Measurements from ENCODE around the gene CDC42BPA.

GRCh38 chr1:226940029-226940805 lies 378.1 kb downstream of the CDC42BPA start, which contains the start of gene COQ8A:
- TF ChIP-seq POLR2A (IDR thresholded peaks at IDR 0.05; ENCODE audit: low read depth, low read length) (no peak), POLR2AphosphoS5 (IDR thresholded peaks at IDR 0.05; ENCODE audit: low read depth, low read length) (no peak), TAF1 (IDR thresholded peaks at IDR 0.05; ENCODE audit: borderline replicate concordance, low read depth, low read length) (no peak)

Measured in GM12892 (cell line).